ENCODE data around the gene ADAMTS15.
A peak's percentile ranks its signal among the peaks of the same experiment; 100 is the strongest.

Gene ADAMTS15

GRCh38 chr11:130472434-130472961 lies 24.1 kb downstream of the ADAMTS15 start:
- no peak for TF ChIP-seq CTCF (IDR thresholded peaks at IDR 0.05; ENCODE audit: borderline replicate concordance, control extremely low read depth, extremely low read depth, insufficient read depth, missing control alignments)
- in situ Hi-C loops (cut with MboI; ENCODE audit: low sequenced_read_pairs, unreplicated experiment), result no loop called here
- peak; percentile 24 for DNase-seq (ENCODE audit: low spot score)

- TF ChIP-seq CTCF (IDR thresholded peaks at IDR 0.05; ENCODE audit: borderline replicate concordance, control extremely low read depth, extremely low read depth, insufficient read depth, missing control alignments), result no peak
- DNase-seq (ENCODE audit: low spot score), result peak; percentile 24
- in situ Hi-C loops (cut with MboI; ENCODE audit: low sequenced_read_pairs, unreplicated experiment), result no loop called here
These were observed 24.8 kb downstream of the ADAMTS15 start for GRCh38 chr11:130473056-130473794.

GRCh38 chr11:130473795-130474377 lies 25.4 kb downstream of the ADAMTS15 start:
- TF ChIP-seq CTCF (IDR thresholded peaks at IDR 0.05; ENCODE audit: borderline replicate concordance, control extremely low read depth, extremely low read depth, insufficient read depth, missing control alignments), result no peak
- DNase-seq (ENCODE audit: low spot score), result peak; percentile 28
- in situ Hi-C loops (cut with MboI; ENCODE audit: low sequenced_read_pairs, unreplicated experiment), result no loop called here

- peak; percentile 18 for DNase-seq (ENCODE audit: low spot score)
- in situ Hi-C loops (cut with MboI; ENCODE audit: low sequenced_read_pairs, unreplicated experiment), result no loop called here
These were observed 26.4 kb downstream of the ADAMTS15 start for GRCh38 chr11:130474637-130475400.

GRCh38 chr11:130475426-130476053 lies 27.1 kb downstream of the ADAMTS15 start:
- TF ChIP-seq CTCF (IDR thresholded peaks at IDR 0.05; ENCODE audit: borderline replicate concordance, control extremely low read depth, extremely low read depth, insufficient read depth, missing control alignments), result no peak
- in situ Hi-C loops (cut with MboI; ENCODE audit: low sequenced_read_pairs, unreplicated experiment), result no loop called here
- DNase-seq (ENCODE audit: low spot score), result peak; percentile 20

More at GRCh38 chr11:130474637-130475400, 26.4 kb downstream of the ADAMTS15 start:
- TF ChIP-seq CTCF (IDR thresholded peaks at IDR 0.05; ENCODE audit: borderline replicate concordance, control extremely low read depth, extremely low read depth, insufficient read depth, missing control alignments), result no peak

Measured in GM13976 (cell line).